HG02642 (cell line): ENCODE data around the gene CNFN.

Experiments used
- ATAC-seq: cut with Tn5 transposase; IDR thresholded peaks from one replicate; pipeline ENCODE4 v1.9.1; 2021; ENCODE audit warnings: mild to moderate bottlenecking; ENCODE audit not compliant: unreplicated experiment, poor library complexity

CNFN gene, protein sequence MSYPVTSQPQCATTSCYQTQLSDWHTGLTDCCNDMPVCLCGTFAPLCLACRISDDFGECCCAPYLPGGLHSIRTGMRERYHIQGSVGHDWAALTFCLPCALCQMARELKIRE

GRCh38 chr19:42389899-42390298, at the start of gene CNFN:
CNFN (minus strand) TSS chr19:42390297; CDS start chr19:42389037, 1,260 bp downstream.
- ATAC-seq, result no peak

DNA sequence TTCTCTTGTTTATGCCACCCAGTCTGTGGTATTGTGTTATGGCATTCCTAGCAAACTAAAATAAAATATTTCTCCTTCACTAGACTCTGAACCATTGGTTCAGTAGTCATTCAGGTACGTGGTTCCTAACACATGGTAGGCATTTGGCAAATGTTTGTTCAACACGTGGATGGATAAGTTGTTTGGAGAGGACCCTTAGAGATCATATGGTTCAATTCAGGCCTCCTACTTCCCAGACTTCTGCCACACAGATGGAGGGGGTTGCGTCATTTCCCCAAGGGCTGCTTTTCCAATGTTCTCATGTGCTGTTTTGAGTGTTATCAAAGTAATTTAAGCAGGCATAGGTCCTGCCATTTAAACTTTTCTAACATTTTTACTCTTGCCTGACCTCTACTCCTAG, 45.9 kb upstream of the CNFN start:
- no peak for ATAC-seq

- ATAC-seq, result no peak
Observed at GRCh38 chr19:42435316-42435715, 45.2 kb upstream of the CNFN start.

GRCh38 chr19:42433503-42434260, 43.6 kb upstream of the CNFN start:
- no peak for ATAC-seq

- no peak for ATAC-seq
Observed at GRCh38 chr19:42431486-42431885, 41.4 kb upstream of the CNFN start.

DNA sequence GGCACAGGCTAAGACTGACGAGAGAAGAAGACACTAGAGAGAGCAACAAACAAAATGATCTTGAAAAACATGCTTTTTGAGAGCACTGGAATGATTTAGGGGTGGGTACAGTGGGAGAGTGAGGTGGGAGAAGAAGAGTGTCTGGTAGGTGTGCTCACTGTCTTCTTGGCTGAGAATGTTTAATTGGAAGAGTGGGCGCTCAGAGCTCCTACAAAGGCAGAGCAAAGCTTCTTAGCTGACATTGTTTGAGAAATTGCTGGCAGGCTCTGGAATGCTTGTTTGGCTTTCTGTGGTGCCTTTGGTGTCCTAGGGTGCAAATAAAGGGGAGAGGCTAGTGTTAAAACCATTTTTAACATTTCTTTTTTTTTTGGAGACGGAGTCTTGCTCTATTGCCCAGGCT, 38.6 kb upstream of the CNFN start:
- ATAC-seq, result no peak

- no peak for ATAC-seq
Observed at GRCh38 chr19:42427313-42427712, 37.2 kb upstream of the CNFN start, which contains the start of gene LIPE. LIPE (minus strand) TSS chr19:42427388; CDS start chr19:42427149, 239 bp downstream.

DNA sequence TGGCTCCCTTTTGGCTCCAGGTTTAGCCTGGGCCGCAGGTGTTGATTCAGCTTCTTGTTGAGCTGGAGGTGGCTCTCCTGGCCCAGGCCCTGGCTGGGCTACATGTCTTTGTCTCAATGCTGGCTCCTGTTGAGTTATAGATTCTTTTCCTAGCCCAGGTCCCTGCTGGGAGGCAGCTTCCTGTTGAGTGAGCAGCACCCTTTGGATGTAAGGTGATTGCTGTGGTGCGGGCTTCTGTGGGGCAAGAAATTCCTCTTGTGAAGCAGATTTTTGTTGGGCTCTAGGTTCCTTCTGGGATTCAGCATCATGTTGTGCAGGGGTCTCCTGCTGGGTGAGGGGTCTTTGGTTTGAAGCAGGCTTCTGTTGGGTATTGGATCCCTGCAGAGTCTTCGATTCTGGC, 36.5 kb upstream of the CNFN start:
- no peak for ATAC-seq

GRCh38 chr19:42424712-42425131, 34.6 kb upstream of the CNFN start:
- no peak for ATAC-seq

DNA sequence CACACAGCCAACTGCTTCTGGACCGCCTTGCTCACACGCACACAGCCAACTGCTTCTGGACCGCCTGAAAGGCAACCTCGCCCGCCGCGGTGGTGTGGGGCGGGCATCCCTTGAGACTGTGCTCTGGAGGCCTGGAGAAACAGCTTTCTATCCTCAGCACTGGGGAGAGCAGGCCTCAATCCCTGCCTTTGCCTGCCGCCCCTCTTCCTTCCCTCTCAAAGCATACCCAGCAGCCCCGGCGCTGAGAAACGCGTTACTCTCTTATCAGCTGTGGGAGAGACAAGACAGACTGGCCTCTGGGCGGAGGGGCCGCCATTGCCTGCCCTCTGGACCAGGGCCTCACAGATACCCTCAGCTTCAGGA, 34.2 kb upstream of the CNFN start:
- ATAC-seq, result no peak

DNA sequence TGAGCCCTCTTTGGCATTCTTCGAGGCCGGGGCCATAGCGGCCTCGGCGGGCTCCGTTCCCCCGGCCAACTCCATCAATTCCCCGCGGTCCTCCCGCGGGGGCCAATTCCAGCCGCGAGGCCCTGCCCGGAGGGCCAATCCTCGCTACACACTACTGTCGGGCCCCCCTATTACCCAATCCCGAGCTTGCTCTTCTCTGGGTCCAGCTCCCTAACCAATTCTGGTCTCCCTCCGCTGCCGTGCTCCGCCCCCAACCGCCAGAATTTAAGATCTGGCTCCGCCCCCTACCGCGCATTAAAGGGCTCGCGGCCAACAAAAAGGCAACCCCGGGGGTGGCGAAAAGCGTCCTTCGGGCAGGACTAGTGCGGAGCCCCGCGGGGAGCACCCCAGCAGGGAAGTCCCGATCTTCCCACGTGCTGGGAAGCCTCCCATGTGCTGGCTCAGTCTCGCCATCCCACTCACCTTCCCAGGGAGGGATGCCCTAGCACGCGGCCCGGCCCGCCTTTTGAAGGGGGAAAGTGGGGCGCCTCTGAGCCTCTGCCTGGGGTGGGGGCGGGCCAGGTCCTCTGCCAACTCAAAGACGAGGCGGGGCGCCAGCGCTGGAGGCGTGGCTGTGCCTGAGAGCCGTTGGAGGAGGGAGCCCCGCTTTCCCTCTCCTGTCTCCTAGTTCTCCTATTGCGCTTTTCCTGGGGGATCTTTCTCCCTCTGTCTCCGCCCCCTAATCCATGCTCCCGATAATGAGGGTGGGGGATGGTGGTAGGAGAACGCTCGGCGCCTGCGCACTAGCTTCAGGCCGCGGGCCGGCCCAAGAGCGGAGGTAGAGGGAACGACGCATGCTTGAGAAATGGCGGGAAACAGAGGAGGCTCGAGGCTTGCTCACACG, 33.6 kb upstream of the CNFN start:
- ATAC-seq, result peak; percentile 91

GRCh38 chr19:42422901-42423461, 32.9 kb upstream of the CNFN start:
- ATAC-seq, result peak; percentile 41

- ATAC-seq, result no peak
Observed at GRCh38 chr19:42422092-42422900, 32.2 kb upstream of the CNFN start.

- ATAC-seq, result no peak
Observed at GRCh38 chr19:42421591-42422031, 31.5 kb upstream of the CNFN start.

GRCh38 chr19:42421101-42421500, 31.0 kb upstream of the CNFN start:
- no peak for ATAC-seq

GRCh38 chr19:42420055-42420544, 30.0 kb upstream of the CNFN start:
- ATAC-seq, result no peak

DNA sequence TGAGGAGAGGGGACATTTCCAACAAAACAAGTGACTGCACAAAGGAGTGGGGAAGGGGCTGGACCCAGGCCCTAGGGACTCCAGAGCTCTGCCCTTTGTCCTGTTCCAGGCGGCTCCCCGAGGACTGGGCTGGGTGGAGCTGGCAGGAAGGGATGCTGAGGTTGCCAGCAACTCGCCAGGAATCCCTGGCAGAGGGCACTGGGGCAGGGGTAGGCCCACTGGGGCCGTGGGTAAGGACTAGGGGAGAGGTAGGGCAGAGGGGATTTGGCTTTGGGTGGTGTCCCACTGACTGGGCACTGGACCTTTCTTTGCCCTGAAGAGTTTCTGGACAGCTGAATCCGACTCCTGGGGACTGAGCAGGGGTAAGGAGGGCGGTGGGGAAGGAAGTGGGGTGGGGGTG, 29.2 kb upstream of the CNFN start:
- no peak for ATAC-seq

DNA sequence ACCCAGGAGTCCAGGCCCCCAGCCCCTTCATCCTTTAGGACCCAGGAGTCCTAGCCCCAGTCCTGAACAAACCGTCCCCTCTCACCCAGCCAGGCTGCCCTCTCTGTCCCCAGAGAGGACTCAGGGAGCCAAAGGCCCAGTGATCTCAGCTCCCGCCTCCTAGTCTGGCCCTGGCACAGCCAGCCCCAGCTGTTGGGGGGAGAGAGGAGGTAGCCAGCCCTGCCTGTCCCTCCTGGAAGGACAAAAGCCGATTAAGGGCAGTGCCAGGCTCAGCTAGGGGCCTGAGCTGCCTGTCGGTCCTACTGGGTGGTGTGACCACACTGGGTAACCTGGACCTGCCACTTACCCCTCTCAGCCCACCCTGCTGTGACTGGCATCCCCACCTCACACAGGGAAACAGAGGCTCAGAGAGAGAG, 22.6 kb upstream of the CNFN start:
- no peak for ATAC-seq

DNA sequence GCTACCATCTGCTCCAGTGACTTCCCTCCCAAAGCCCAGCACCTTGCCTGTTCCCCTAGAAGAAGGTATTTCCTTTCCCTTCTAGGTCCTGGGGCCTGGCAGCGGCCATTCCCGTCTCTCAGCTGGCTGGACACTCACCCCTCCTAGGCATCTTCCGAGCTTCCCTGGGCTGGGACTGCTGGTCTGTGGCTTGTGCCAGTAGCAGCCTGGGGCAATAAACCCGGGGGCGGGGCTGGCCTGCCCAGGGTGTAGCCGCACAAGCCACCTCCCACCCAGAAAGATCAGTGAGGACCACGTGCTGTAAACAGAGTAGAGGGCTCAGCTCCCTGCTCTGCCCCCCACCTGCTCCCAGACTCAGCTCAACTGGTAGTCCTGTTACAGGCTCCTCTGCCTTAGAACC, 22.1 kb upstream of the CNFN start:
- ATAC-seq, result no peak
